Hematopoietic multipotent progenitor cell treated with erythropoietin and hydrocortisone succinate and interleukin-3 and kit ligand, for 17 days (in vitro differentiated cells): Measurements from ENCODE around the gene SMURF1.

ENCODE experiments used
- DNase-seq: peaks from one replicate; pipeline ENCODE4 v3.0.0-alpha.2; 2015; ENCODE audit warnings: low spot score

The SMURF1 gene

GRCh38 chr7:99141841-99142726 is 1.8 kb downstream of the SMURF1 start:
- DNase-seq = peak; percentile 18

DNA sequence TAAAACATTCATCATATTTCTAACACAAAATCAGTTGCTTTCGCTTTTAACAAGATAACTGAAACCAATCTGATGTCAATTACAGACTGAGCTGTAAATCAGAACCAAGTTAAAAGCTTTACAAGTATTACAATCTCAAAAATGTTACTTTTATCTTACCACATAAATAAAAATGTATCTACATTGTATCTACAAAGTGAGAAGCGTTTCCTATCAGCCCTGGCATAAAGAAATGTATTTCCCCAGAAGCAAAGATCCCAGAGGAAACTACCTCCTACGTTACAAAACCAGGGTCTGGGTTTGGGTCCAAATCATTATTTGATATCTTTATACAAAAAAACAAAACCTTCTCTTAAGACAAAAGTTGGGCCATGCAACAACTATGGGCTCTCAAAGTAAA is 2.6 kb downstream of the SMURF1 start:
- no peak for DNase-seq

DNA sequence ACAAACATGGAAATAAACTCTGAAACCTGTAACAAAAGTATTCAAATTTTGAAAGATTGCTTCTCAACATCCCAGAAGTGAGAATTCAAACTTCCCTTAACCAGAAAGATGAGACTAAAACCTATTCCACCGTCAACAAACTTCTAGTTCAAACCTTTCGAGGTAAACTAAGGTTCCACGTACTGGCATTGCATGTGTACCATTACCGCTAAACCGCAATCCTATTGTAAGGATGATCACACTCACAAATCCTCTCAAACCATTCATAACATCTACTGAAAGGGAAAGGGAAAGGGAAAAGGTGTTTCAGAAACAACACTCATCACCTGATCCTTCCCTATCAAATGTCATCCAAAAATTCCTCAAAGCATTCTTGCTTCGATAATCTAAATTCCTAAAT is 3.1 kb downstream of the SMURF1 start:
- no peak for DNase-seq

DNA sequence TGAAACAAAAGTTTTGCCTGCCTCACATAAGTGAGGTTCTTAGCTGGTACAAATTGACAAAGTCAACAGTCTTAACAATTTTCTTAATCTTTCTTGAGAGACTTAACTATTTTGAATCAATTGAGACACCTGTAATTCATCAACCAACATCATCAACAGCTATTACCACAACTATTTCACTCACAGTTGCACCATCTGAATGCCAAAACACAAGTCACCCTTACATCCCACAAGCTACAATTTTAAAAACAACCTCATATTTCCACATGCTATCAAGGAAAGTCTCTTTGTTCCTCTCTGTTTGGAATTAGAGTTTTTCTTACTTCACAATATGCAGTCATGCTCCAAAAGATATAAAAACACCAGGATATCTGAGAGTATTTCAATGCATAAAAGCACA is 4.9 kb downstream of the SMURF1 start:
- DNase-seq = no peak

GRCh38 chr7:99137411-99138180 is 6.3 kb downstream of the SMURF1 start:
- DNase-seq = no peak

DNA sequence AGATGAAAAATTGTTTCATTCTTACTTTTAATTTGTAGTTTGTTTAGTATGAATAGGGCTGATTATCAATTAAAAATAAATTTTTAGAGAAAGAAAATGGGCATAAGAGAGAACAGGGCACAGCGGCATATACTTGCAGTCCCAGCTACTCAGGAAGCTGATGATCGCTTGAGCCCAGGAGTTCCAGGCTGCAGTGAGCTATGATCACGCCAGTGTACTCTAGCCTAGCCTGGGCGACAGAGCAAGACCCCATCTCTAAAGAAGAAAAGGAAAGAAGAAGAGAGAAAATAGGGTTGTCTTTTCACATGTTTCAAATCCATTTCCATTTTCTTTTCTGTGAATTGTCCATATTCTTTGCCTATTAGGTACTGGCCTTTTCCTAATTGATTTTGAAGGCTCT is 8.0 kb downstream of the SMURF1 start:
- no peak for DNase-seq

DNA sequence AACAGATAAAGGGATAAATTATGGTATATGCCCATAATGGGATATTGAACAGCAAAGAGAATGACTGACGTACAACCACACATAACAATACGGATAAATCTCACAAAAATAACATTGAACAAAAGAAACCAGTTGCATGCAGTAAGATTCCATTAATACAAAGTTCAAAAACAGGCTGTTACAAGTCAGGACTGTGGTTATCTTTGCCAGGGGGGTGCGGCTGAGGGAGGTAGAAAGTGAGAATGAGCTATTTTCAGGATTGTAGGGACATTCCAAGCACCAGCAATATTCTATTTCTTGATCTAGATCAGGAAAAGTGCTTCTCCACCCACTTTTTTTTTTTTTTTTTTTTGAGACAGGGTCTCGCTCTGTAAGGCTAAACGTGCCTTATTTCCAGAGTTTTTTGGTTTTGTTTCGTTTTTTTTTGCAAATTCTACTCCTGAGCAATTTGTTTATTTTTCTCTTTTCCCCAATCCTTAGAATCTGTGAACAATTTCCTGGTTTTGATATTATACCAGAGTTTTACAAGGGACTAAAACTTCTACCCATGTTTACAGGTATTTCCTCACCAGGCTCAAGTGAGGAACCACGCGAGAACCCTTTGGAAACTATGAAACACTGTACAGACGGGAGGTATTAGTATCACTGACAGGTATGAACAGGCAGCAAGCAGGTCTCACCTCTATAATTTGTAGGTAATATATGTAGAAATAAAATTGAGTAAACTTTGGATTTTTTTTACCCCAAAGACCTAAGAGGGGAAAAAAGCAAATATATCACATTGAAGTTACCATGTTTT is 9.9 kb downstream of the SMURF1 start:
- DNase-seq = no peak

DNA sequence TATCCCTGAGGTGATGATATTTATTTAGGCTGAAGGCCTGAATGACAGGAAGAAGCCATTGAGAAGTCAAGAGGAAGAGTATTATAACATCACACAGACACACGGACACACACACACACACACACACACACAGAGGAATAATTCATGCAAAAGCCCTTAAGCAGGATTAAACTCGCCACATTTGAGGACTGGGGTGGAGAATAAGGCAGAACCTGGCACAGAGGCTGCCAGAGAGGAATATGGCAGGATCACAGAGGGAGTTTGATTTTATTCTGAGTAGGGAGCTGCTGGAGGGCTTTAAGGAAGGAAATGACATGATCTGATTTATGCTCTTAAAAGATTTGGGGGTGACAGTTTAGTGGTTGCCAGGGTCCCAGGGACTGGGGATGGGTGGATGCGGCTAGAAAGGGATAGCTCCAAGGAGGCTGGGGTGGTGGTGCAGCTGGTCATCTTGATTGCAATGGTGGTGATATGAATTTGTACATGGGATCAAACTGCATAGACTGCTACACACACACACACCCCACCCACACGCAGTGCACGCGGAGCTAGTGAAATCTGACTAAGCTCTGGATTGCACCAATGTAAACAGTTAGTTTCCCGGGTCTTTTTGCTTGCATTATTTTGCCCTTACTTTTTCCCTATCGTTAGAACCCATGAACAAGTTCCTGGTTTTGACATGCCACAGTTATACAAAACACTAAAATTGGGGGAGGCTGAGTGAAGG is 11.2 kb downstream of the SMURF1 start:
- no peak for DNase-seq

DNA sequence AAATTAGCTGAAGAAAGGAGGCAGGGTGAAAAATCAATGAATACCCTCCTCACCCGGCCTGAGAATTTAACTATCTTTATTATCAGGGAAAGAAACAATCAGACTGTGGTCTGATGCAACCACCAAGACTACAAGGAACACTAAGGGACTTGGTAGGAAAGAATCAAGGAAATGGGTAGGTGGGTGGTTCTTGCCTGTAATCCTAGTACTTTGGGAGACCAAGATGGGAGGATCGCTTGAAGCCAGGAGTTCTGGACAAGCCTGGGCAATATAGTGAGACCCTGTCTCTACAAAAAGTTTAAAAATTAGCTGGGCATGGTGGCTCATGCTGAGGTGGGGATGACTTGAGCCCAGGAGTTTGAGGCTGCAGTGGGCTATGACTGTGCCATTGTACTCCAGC is 12.6 kb downstream of the SMURF1 start:
- DNase-seq = no peak

DNA sequence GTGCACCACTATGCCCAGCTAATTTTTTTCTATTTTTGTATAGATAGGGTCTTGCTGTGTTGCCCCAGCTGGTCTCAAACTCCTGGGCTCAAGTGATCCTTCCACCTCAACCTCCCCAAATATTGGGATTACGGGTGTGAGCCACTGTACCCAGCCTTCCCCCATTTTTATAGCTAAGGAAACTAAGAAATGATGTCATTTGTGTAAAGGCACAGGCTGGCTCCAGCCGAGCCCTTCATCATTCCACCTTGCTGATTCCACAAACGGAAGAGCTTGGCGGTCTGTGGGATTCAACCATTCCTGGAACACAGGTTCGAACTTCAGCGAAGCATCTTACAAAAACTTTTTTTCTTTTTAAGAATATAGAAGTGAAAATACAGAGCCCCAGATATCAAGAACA is 14.4 kb downstream of the SMURF1 start:
- DNase-seq = no peak

GRCh38 chr7:99129001-99129400 is 14.9 kb downstream of the SMURF1 start:
- DNase-seq = no peak

DNA sequence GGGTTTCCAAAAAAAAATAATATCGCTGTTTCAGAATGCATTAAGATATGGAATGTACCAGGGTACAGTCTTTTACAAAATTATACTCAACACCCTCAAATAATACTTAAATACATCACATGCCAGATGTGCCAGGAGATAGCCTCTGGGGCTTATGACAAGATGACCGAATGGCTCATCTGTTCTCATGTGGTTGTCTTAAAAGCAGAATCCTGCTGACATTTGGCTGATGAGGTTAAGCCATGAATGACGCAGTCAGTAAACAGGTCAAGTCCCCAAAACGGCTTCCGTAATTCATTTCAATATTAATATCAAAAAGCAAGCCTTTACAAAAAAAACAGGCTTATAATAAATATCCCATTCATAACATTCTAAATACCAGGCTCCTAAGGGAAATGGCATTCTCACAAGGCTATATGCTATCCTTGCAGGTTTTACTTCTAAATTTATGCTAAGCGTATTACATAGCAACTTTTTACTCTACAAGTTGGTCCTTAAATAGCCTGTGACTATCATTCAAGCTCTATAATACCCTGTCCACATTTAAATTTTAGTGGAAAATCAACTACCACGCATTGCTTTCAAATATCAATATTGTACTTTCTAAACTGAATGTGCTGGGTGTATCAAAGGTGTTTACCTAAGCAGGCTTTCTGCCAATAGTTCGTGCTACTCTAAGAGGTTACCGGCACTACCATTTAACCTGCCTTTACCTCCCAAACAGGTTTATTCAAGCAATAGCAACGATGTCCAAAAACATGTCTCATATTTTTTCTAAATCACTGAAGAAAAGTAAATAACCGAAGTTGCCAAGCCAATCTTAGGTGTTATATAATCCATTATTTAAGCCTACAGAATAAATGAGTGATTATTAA is 15.6 kb downstream of the SMURF1 start:
- DNase-seq = no peak

DNA sequence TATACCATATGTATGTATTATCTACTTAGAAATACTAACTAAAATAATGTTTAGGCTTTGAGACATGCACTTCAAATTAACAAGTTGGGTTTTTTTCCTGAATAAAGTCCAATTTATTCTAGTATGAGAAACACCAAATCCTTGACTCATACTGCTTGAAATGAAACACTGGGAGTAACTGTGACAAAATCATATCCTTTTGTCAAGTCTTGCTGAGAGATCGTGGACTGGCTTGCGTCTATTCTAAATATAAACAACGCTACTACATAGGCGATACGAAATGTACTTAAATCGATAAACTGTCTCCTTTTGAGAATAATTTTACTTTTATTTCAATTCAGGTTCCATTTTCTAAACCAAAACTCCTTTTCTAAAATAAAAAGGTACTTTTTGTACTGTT is 16.3 kb downstream of the SMURF1 start:
- no peak for DNase-seq

GRCh38 chr7:99126921-99127553 is 16.9 kb downstream of the SMURF1 start:
- DNase-seq = no peak

DNA sequence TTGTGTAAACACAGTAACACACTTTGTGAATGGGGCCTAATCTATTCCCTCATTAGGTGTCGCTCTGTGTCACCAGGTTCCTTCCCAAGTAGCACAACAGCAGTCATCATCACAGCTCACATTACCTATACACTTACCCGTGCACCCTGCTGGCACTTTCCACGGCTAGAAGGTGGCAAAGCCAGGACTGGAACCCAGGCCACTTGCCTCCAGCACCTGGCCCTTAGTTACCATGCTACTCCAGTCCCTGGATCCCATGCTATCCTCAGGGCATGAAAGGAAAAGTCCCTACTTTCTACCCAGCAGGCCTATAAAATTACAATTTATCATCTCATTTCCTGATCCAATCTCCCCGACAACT is 18.4 kb downstream of the SMURF1 start:
- no peak for DNase-seq

DNA sequence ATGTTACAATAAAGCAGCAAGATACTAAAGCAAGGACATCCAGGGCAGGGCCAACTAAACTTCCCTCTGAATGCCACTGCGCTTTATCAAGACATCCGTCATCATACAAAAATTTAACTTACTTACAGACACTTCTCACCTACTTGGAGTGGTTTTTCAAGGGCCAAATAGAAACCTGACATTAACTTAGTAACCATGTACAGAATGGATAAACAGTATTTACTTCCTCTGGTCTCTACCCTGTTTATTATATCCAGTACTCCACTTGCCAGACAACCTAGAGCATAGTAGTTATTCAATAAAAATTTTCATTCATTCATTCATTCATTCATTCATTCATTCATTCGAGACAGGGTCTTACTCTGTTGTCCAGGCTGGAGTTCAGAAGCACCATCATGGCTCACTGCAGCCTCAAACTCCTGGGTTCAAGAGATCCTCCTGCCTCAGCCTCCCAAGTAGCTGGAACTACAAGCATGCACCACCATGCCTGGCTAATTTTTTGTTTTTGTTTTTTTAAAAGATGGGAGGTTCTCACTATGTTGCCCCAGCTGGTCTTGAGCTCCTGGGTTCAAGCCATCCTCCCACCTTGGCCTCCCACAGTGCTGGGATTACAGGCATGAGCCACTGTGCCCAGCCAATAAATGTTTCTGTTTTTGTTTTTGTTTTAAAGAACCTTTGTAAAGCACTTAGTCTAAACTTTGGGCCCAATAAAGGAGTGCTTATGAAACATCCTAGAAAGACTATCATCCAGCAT is 19.0 kb downstream of the SMURF1 start:
- no peak for DNase-seq

DNA sequence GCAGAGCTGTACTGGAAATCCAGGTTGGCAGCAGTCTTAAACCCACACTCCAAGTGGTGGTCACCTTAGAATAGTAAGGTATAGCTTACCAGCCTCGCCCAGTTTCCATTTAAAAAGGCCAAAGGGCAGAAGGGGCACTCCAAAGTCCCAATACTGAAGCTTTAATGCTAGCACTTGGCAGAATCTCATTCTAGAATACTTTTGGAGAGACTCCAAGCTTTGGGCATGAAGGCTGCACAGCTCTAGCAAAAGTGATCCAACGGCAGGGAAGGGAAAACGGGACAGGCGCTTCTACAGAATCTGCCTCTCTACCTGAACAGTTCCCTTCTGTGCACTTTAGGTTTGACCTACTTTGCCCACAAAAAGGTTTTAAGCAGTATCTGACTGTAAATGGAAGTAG is 19.7 kb downstream of the SMURF1 start:
- DNase-seq = no peak

GRCh38 chr7:99123571-99124033 is 20.3 kb downstream of the SMURF1 start:
- DNase-seq = no peak

GRCh38 chr7:99122762-99123161 is 21.1 kb downstream of the SMURF1 start:
- no peak for DNase-seq
